Spleen (tissue), 7 donors: ENCODE results near the gene SH2D3C.
A peak's percentile ranks its signal among the peaks of the same experiment; 100 is the strongest.

Experiments used
- POLR2AphosphoS5 ChIP-seq, 3 donors: sonication (generic); formaldehyde crosslinking; IDR thresholded peaks; one replicate each; pipeline ENCODE4 v1.5.1; 2017; ENCODE audit warnings: antibody characterized with exemption in 3 of 3
- TF ChIP-seq, protein P1 (sequence below), 11 experiments: fragments of 200-600 bp in 7 of 11; fragments of 450-650 bp in 4 of 11; sonication (generic) in 4 of 11; IDR thresholded peaks in 8 of 11; conservative IDR thresholded peaks in 3 of 11; 1 replicate in 7 of 11; 2 replicates in 4 of 11; pipeline versions ENCODE4 v1.4.0 to v1.8.0; 2016 to 2021; ENCODE audit warnings: antibody characterized with exemption in 11 of 11, inconsistent platforms in 4 of 11, mild to moderate bottlenecking in 1 of 11
- donor health status: DM: no; HTN: no; CAD: no; lungs with moderate emphysema.
- donor health status: DM: no; HTN: no; CAD: no.
- donor health status: DM: no; HTN: no; CAD: no.

DNA sequence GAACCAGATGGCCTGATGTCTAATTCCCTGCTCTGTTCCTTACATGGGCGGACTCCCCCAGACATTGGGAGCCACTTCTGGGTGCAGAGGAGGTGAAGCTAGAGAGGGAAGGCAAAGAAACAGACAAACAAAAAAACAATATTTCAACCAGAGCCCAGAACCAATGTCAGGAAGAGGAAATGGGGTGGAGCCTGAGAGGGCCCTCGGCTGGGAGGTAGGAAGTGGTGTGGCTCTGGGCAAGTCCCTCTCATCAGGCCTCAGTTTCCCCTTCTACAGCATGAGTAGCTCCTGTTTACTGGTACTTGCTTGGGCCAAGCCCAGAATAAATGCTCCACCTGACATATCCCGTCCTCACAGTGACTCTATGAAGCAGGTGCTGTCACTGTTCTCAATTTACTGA lies 11.1 kb downstream of the SH2D3C start:
- TF ChIP-seq, protein P1, sequence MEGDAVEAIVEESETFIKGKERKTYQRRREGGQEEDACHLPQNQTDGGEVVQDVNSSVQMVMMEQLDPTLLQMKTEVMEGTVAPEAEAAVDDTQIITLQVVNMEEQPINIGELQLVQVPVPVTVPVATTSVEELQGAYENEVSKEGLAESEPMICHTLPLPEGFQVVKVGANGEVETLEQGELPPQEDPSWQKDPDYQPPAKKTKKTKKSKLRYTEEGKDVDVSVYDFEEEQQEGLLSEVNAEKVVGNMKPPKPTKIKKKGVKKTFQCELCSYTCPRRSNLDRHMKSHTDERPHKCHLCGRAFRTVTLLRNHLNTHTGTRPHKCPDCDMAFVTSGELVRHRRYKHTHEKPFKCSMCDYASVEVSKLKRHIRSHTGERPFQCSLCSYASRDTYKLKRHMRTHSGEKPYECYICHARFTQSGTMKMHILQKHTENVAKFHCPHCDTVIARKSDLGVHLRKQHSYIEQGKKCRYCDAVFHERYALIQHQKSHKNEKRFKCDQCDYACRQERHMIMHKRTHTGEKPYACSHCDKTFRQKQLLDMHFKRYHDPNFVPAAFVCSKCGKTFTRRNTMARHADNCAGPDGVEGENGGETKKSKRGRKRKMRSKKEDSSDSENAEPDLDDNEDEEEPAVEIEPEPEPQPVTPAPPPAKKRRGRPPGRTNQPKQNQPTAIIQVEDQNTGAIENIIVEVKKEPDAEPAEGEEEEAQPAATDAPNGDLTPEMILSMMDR (IDR thresholded peaks at IDR 0.05 in 8 of 11, conservative IDR thresholded peaks at IDR 0.05 in 3 of 11): no peak
- TF ChIP-seq POLR2AphosphoS5 (IDR thresholded peaks at IDR 0.05): peak in 1 of 3 donors; percentile 10
